Measurements from ENCODE around the gene JAK2. TPM values are rescaled to one million over a fixed set of nuclear protein-coding genes. Genes with fewer than 3 reads are reported as not detected.

Gene JAK2
- total RNA-seq, 2 experiments from 2014 or later = 4.4 to 11.4 TPM

DNA sequence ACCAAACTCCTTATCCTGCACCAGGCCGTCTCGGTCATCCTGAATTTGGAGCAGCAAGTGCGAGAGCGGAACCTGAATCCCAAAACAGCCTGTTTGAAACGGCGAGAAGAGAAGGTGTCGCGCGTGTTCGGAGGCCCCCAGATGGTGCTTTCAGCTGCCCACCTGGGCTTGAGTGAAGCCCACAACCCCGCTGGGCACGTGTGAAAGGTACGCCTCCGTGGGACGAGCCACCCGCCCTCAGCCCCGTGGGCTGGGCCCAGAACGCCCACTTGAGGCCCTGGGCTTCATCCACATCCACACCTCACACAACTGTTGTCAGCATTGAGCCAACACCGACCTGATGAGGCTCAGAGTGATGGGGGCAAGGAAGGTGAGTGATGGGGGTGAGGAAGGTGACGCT, 127.6 kb downstream of the JAK2 start:
- H3K27ac ChIP-seq (ENCODE audit: low read depth, low read length, poor library complexity, severe bottlenecking) = no peak overlapping the region
- intact Hi-C loops (cut with micrococcal nuclease; ENCODE audit: unreplicated experiment) = no loop called here
- DNase-seq (ENCODE audit: low spot score) = no peak
- ChIA-PET POLR2A (interaction anchor here (0.7 kb wide), 1 partner anchor 26 kb away, joined by 6 read pairs; no protein-coding TSS in a partner anchor), CTCF (ENCODE audit: unreplicated experiment) (no interaction called here)
- no peaks in the 10 kb centered on the region for H3K9me2 ChIP-seq (ENCODE audit: insufficient read depth, low read length)
- no peaks in the 10 kb centered on the region for H3K9me3 ChIP-seq (ENCODE audit: low read length)
- no peak overlapping the region for H3K4me3 ChIP-seq (ENCODE audit: low read depth, low read length, poor library complexity, severe bottlenecking)
- H3K4me1 ChIP-seq (ENCODE audit: insufficient read depth, low read length, poor library complexity, severe bottlenecking) = no peaks in the 10 kb centered on the region
- H3K4me2 ChIP-seq (ENCODE audit: low read length) = no peak overlapping the region
- H3K79me2 ChIP-seq (ENCODE audit: insufficient read depth, low read depth, low read length) = no peaks in the 10 kb centered on the region
- no peak overlapping the region for H2AFZ ChIP-seq (ENCODE audit: low read length)
- BruUV-seq (replicated peaks) = no TSS peak
- H3K36me3 ChIP-seq (ENCODE audit: insufficient read depth, low read length) = no peaks in the 10 kb centered on the region
- TF ChIP-seq, protein P1, sequence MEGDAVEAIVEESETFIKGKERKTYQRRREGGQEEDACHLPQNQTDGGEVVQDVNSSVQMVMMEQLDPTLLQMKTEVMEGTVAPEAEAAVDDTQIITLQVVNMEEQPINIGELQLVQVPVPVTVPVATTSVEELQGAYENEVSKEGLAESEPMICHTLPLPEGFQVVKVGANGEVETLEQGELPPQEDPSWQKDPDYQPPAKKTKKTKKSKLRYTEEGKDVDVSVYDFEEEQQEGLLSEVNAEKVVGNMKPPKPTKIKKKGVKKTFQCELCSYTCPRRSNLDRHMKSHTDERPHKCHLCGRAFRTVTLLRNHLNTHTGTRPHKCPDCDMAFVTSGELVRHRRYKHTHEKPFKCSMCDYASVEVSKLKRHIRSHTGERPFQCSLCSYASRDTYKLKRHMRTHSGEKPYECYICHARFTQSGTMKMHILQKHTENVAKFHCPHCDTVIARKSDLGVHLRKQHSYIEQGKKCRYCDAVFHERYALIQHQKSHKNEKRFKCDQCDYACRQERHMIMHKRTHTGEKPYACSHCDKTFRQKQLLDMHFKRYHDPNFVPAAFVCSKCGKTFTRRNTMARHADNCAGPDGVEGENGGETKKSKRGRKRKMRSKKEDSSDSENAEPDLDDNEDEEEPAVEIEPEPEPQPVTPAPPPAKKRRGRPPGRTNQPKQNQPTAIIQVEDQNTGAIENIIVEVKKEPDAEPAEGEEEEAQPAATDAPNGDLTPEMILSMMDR (conservative IDR thresholded peaks at IDR 0.05; ENCODE audit: low read length) = no peak
- no peak for TF ChIP-seq EZH2phosphoT487 (IDR thresholded peaks at IDR 0.05; ENCODE audit: borderline replicate concordance, low read depth, low read length)
- H4K20me1 ChIP-seq (ENCODE audit: insufficient read depth, low read length) = no peaks in the 10 kb centered on the region

DNA sequence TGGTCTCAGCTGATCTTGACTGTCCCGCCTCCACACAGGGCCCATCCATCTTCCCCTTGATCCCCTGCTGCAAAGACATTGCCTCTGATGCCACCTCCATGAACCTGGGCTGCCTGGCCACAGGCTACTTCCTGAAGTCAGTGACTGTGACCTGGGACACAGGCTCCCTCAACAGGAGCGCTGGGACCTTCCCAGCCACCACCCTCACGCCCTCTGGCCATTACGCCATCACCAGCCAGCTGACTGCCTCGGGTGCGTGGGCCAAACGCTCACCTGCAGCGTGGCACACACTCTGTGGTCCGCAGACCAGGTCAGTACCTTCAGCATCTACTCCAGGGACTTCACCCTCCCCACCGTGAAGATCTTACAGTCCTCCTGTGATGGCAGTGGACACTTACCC, 128.5 kb downstream of the JAK2 start:
- Histone ChIP-seq H3K4me1 (ENCODE audit: insufficient read depth, low read length, poor library complexity, severe bottlenecking) (no peaks in the 10 kb centered on the region), H4K20me1 (ENCODE audit: insufficient read depth, low read length) (no peaks in the 10 kb centered on the region), H3K79me2 (ENCODE audit: insufficient read depth, low read depth, low read length) (no peaks in the 10 kb centered on the region), H3K4me3 (ENCODE audit: low read depth, low read length, poor library complexity, severe bottlenecking) (no peak overlapping the region), H2AFZ (ENCODE audit: low read length) (no peak overlapping the region), H3K27ac (ENCODE audit: low read depth, low read length, poor library complexity, severe bottlenecking) (no peak overlapping the region), H3K9me3 (ENCODE audit: low read length) (no peaks in the 10 kb centered on the region), H3K36me3 (ENCODE audit: insufficient read depth, low read length) (no peaks in the 10 kb centered on the region), H3K4me2 (ENCODE audit: low read length) (no peak overlapping the region), H3K9me2 (ENCODE audit: insufficient read depth, low read length) (no peaks in the 10 kb centered on the region)
- TF ChIP-seq, protein P1 (conservative IDR thresholded peaks at IDR 0.05; ENCODE audit: low read length) = no peak
- no peak for TF ChIP-seq EZH2phosphoT487 (IDR thresholded peaks at IDR 0.05; ENCODE audit: borderline replicate concordance, low read depth, low read length)
- intact Hi-C loops (cut with micrococcal nuclease; ENCODE audit: unreplicated experiment) = no loop called here
- BruUV-seq (replicated peaks) = no TSS peak
- ChIA-PET POLR2A (no interaction called here), CTCF (ENCODE audit: unreplicated experiment) (no interaction called here)
- DNase-seq (ENCODE audit: low spot score) = no peak

DNA sequence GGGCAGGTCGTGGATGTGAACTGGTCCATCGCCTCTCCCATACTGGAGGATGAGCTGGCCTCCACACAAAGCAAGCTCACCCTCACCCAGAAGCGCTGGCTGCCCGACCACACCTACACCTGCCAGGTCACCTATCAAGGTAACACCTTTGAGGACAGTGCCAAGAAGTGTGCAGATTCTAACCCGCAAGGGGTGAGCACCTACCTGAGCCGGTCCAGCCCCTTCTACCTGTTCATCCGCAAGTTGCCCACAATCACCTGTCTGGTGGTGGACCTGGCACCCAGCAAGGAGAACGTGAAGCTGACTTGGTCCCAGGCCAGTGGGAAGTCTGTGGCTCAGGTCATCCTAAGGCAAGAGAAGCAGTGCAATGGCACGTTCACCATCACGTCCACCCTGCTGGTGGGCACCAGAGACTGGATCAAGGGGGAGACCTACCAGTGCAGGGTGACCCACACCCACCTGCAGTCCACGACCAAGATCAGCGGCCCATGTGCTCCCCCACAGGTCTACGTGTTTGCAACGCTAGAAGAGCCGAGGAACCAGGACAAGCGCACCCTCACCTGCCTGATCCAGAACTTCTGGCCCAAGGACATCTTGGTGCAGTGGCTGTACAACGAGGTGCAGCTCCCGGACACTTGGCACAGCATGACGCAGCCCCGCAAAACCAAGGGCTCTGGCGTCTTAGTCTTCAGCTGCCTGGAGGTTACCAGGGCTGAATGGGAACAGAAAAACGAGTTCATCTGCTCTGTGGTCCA, 129.1 kb downstream of the JAK2 start:
- intact Hi-C loops (cut with micrococcal nuclease; ENCODE audit: unreplicated experiment) = no loop called here
- POLR2A ChIA-PET = no interaction called here
- no TSS peak for BruUV-seq (replicated peaks)

More for the DNA sequence above, 129.1 kb downstream of the JAK2 start:
- no peaks in the 10 kb centered on the region for H3K36me3 ChIP-seq (ENCODE audit: insufficient read depth, low read length)
- no peaks in the 10 kb centered on the region for H3K9me2 ChIP-seq (ENCODE audit: insufficient read depth, low read length)
- H3K4me2 ChIP-seq (ENCODE audit: low read length) = no peak overlapping the region
- H3K4me3 ChIP-seq (ENCODE audit: low read depth, low read length, poor library complexity, severe bottlenecking) = no peak overlapping the region
- no peaks in the 10 kb centered on the region for H3K4me1 ChIP-seq (ENCODE audit: insufficient read depth, low read length, poor library complexity, severe bottlenecking)
- H3K79me2 ChIP-seq (ENCODE audit: insufficient read depth, low read depth, low read length) = no peaks in the 10 kb centered on the region
- no peaks in the 10 kb centered on the region for H4K20me1 ChIP-seq (ENCODE audit: insufficient read depth, low read length)
- DNase-seq (ENCODE audit: low spot score) = no peak
- no peaks in the 10 kb centered on the region for H3K9me3 ChIP-seq (ENCODE audit: low read length)
- no peak overlapping the region for H2AFZ ChIP-seq (ENCODE audit: low read length)
- H3K27ac ChIP-seq (ENCODE audit: low read depth, low read length, poor library complexity, severe bottlenecking) = no peak overlapping the region
- TF ChIP-seq, protein P1 (conservative IDR thresholded peaks at IDR 0.05; ENCODE audit: low read length) = no peak
- no peak for TF ChIP-seq EZH2phosphoT487 (IDR thresholded peaks at IDR 0.05; ENCODE audit: borderline replicate concordance, low read depth, low read length)
- CTCF ChIA-PET (ENCODE audit: unreplicated experiment) = no interaction called here
